Spleen (tissue), 11 donors: ENCODE measurements around the gene SLIT3. TPM values are rescaled to one million over a fixed set of nuclear protein-coding genes. Genes with fewer than 3 reads are reported as not detected.

Experiments
- DNase-seq: peaks from one replicate; pipeline ENCODE4 v3.0.0-alpha.2; 2020
- H3K27ac ChIP-seq, 8 donors: fragments of 200-600 bp; sonication (generic) in 7 of 8; 1 replicate in 4 of 8; 2 replicates in 4 of 8; pipeline versions ENCODE4 v1.5.0 to v1.8.0; 2016 to 2021; ENCODE audit warnings: inconsistent platforms in 4 of 8, mild to moderate bottlenecking in 4 of 8, moderate library complexity in 1 of 8
- H3K27me3 ChIP-seq, 7 donors: fragments of 200-600 bp; sonication (generic) in 6 of 7; replicated peaks in 1 of 7; 1 replicate in 4 of 7; 2 replicates in 3 of 7; pipeline versions ENCODE4 v1.5.0 to v1.8.0; 2016 to 2021; ENCODE audit warnings: inconsistent platforms in 3 of 7, mild to moderate bottlenecking in 1 of 7
- H3K36me3 ChIP-seq, 6 donors: fragments of 200-600 bp; sonication (generic) in 5 of 6; 1 replicate in 4 of 6; 2 replicates in 2 of 6; pipeline versions ENCODE4 v1.5.0 to v1.8.0; 2016 to 2021; ENCODE audit warnings: inconsistent platforms in 2 of 6
- H3K4me1 ChIP-seq, 6 donors: fragments of 200-600 bp; sonication (generic) in 5 of 6; 1 replicate in 3 of 6; 2 replicates in 3 of 6; pipeline versions ENCODE4 v1.5.0 to v1.8.0; 2016 to 2021; ENCODE audit warnings: inconsistent platforms in 3 of 6
- H3K4me3 ChIP-seq, 8 donors: fragments of 200-600 bp; sonication (generic) in 7 of 8; 1 replicate in 4 of 8; 2 replicates in 4 of 8; pipeline versions ENCODE4 v1.5.0 to v1.8.0; 2016 to 2021; ENCODE audit warnings: inconsistent platforms in 4 of 8, mild to moderate bottlenecking in 4 of 8, moderate library complexity in 2 of 8
- H3K9me3 ChIP-seq, 8 donors: fragments of 200-600 bp; sonication (generic) in 7 of 8; 1 replicate in 4 of 8; 2 replicates in 4 of 8; pipeline versions ENCODE4 v1.5.0 to v1.8.0; 2016 to 2021; ENCODE audit warnings: inconsistent platforms in 4 of 8
- CTCF ChIP-seq, 11 experiments: fragments of 200-600 bp in 7 of 11; fragments of 450-650 bp in 4 of 11; sonication (generic) in 4 of 11; IDR thresholded peaks in 8 of 11; conservative IDR thresholded peaks in 3 of 11; 1 replicate in 7 of 11; 2 replicates in 4 of 11; pipeline versions ENCODE4 v1.4.0 to v1.8.0; 2016 to 2021; ENCODE audit warnings: antibody characterized with exemption in 11 of 11, inconsistent platforms in 4 of 11, mild to moderate bottlenecking in 1 of 11
- POLR2A ChIP-seq, 3 donors: fragments of 450-650 bp; IDR thresholded peaks; one replicate each; pipeline ENCODE4 v1.5.1; 2017; ENCODE audit warnings: antibody characterized with exemption in 3 of 3, mild to moderate bottlenecking in 1 of 3
- POLR2AphosphoS5 ChIP-seq, 3 donors: sonication (generic); formaldehyde crosslinking; IDR thresholded peaks; one replicate each; pipeline ENCODE4 v1.5.1; 2017; ENCODE audit warnings: antibody characterized with exemption in 3 of 3
- WGBS, 5 donors: extraction: QIAGEN DNeasy Blood & Tissue Kit in 3 of 5; methylation state at CpG; one replicate each; pipeline versions ENCODE4 v1.1.5 to v1.1.7; 2013 to 2018; 5-methylcytosine and 5-hydroxymethylcytosine counted together
- intact Hi-C: fragments of 100-400 bp; cut with DNase I; formaldehyde crosslinking; loops from one replicate; pipeline ENCODE4 v1.15.0; 2023; ENCODE audit warnings: low total_unique reads
- polyA plus RNA-seq, 3 donors: library from polyadenylated mRNA; stranded (reverse); fragments of 200-250 nt; gene quantifications; one replicate each; pipeline ENCODE4 v1.2.1, GENCODE V29; 2013
- total RNA-seq, 7 donors: library from RNA; depleted of rRNA in 3 of 7; stranded (reverse); fragments of >200 nt in 3 of 7; fragmentation: NEBNext Ultra II Directional in 4 of 7; extraction: Animal tissue kit (Norgen Biotek cat#: 25700) in 4 of 7; gene quantifications; one replicate each; pipeline versions ENCODE4 v1.1.0 to v1.2.1, GENCODE V29; 2016 to 2021
- donor health status: healthy with polysubstance abuse.
- donor health status: DM: no; HTN: no; CAD: no; lungs with moderate emphysema.
- donor health status: DM: no; HTN: no; CAD: no.
- donor health status: Bipolar disorder and iron deficiency.
- donor health status: healthy.
- donor health status: DM: no; HTN: no; CAD: no.
- donor health status: DM: yes; HTN: yes; CAD: no.

The SLIT3 gene
- total and polyA plus RNA-seq, 10 donors, result 0.33 to 54.0 (median 13.2) TPM

DNA sequence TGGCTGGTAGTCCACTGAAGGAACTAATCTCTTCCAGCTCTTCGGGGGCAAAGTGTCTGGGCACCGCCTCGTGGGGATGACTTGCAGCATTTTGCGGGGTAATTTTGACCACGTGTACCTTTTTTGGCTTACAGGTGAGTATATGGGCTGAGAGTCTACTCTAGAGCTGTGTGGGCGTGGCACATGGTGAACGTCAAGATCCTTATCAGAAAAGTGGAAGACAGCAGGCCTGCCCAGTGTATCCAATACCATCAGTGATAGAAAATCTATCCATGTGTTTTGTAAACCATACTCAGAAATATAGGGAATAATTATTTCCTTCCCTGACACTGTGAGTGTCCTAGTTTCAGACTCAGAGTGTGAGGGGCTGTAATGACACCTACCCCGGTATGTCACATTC, 148.5 kb downstream of the SLIT3 start:
- Histone ChIP-seq H3K27me3 (peaks cover 0 to 4% (median 0%) of the 10 kb centered on the region in 7 donors), H3K36me3 (no peaks in the 10 kb centered on the region), H3K4me1 (no peaks in the 10 kb centered on the region), H3K27ac (no peak overlapping the region), H3K9me3 (peaks cover 0 to 7% (median 2%) of the 10 kb centered on the region in 8 donors), H3K4me3 (no peak overlapping the region)
- TF ChIP-seq POLR2A (IDR thresholded peaks at IDR 0.05) (no peak), CTCF (IDR thresholded peaks at IDR 0.05 in 8 of 11, conservative IDR thresholded peaks at IDR 0.05 in 3 of 11) (no peak), POLR2AphosphoS5 (IDR thresholded peaks at IDR 0.05) (no peak)
- no peak for DNase-seq
- 79 to 86% (median 83%) methylated on average over 8 of the region's 8 CpGs for WGBS, 5 donors
- intact Hi-C loops, result no loop called here

GRCh38 chr5:169151051-169151805, 149.7 kb downstream of the SLIT3 start:
- DNase-seq, result no peak
- Histone ChIP-seq H3K27me3 (peaks cover 0 to 4% (median 0%) of the 10 kb centered on the region in 7 donors), H3K4me1 (no peaks in the 10 kb centered on the region), H3K27ac (no peak overlapping the region), H3K36me3 (no peaks in the 10 kb centered on the region), H3K9me3 (no peaks in the 10 kb centered on the region), H3K4me3 (no peak overlapping the region)
- WGBS, 5 donors, result 58 to 69% (median 65%) methylated on average over 6 of the region's 6 CpGs
- TF ChIP-seq CTCF (IDR thresholded peaks at IDR 0.05 in 8 of 11, conservative IDR thresholded peaks at IDR 0.05 in 3 of 11), result no peak
- no peak for TF ChIP-seq POLR2AphosphoS5 (IDR thresholded peaks at IDR 0.05)
- TF ChIP-seq POLR2A (IDR thresholded peaks at IDR 0.05), result no peak
- intact Hi-C loops, result no loop called here

DNA sequence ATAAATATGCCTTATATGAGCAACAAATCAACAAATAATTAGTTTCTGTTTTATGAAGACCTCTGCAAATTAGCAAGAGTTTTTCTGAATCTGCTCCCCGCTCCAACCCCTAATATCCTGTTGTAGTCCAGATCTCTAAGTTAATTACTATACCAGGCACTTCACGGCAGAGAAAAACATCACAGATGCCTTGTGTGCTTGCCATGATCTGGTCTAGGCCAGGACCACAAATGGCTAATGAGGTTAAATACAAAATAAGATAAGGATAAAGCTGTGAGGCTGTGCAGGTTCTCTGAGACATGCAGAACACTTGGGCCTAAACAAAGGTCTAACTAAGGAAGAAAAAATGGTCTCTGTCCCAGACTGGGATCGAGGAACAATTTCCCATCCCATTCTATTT, 150.8 kb downstream of the SLIT3 start:
- H3K4me3 ChIP-seq, result no peak overlapping the region
- intact Hi-C loops, result no loop called here
- peaks cover 0 to 4% (median 0%) of the 10 kb centered on the region in 7 donors for H3K27me3 ChIP-seq
- no peaks in the 10 kb centered on the region for H3K9me3 ChIP-seq
- WGBS, 5 donors, result 85 to 92% (median 87%) methylated on average over 3 of the region's 3 CpGs
- no peaks in the 10 kb centered on the region for H3K36me3 ChIP-seq
- TF ChIP-seq POLR2AphosphoS5 (IDR thresholded peaks at IDR 0.05) (no peak), POLR2A (IDR thresholded peaks at IDR 0.05) (no peak), CTCF (IDR thresholded peaks at IDR 0.05 in 8 of 11, conservative IDR thresholded peaks at IDR 0.05 in 3 of 11) (no peak)
- H3K27ac ChIP-seq, result no peak overlapping the region
- DNase-seq, result no peak
- no peaks in the 10 kb centered on the region for H3K4me1 ChIP-seq

DNA sequence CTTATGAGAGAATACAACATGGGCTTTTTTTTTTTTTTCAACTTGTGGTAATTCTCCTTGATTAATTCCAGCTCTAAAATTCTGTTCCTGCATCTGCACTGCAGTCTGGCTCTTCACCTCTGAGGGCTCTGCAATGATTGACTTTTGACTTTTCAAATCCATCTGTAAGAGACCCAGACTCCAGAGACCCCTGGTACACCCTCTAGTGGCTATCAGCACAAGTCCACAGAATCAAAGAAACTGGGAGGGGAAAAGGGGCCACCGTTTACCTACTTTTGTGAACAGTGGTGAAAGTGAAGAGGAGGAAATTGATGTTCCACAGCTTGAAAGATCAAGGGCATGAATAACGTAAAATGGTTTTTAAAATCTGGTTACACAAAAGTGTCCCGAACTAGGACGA, 151.6 kb downstream of the SLIT3 start:
- no peak for TF ChIP-seq POLR2A (IDR thresholded peaks at IDR 0.05)
- no peak for TF ChIP-seq POLR2AphosphoS5 (IDR thresholded peaks at IDR 0.05)
- peak in 1 of 11 experiments; percentile 21 for TF ChIP-seq CTCF (IDR thresholded peaks at IDR 0.05 in 8 of 11, conservative IDR thresholded peaks at IDR 0.05 in 3 of 11)
- no peak for DNase-seq
- H3K9me3 ChIP-seq, result no peaks in the 10 kb centered on the region
- H3K4me1 ChIP-seq, result no peaks in the 10 kb centered on the region
- H3K27me3 ChIP-seq, result peaks cover 0 to 2% (median 0%) of the 10 kb centered on the region in 7 donors
- WGBS, 5 donors, result 54 to 81% (median 66%) methylated on average over 4 of the region's 4 CpGs
- no peak overlapping the region for H3K27ac ChIP-seq
- no peak overlapping the region for H3K4me3 ChIP-seq
- intact Hi-C loops, result no loop called here
- H3K36me3 ChIP-seq, result no peaks in the 10 kb centered on the region
